ENCODE measurements around the gene A3GALT2. TPM values are rescaled to one million over a fixed set of nuclear protein-coding genes. Genes with fewer than 3 reads are reported as not detected.
"Not testable (repeated sequence)": the region's sequence is repeated elsewhere in the genome, so short reads cannot be mapped to it uniquely, and the experiment has no call there.

Gene A3GALT2
- total RNA-seq, 1 experiment from 2014 or later = not detected

DNA sequence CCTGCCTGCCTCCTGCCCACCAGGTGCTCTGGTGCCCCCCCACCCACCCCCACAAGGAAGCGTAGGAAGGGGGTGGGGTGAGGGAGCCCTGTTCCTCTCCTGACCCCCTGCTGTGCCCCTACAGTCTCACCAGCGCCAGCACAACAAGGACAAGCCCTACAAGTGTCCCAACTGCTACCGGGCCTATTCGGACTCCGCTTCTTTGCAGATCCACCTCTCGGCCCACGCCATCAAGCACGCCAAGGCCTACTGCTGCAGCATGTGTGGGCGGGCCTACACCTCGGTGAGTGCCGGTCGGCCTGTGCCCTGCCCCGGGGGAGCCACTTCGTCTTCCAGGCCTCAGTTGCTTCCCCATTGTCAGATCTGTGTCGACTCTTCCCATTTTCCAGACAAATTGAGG lies 25.9 kb downstream of the A3GALT2 start:
- H3K27me3 ChIP-seq (replicated peaks; ENCODE audit: control insufficient read depth, insufficient read depth, low read length) = no peaks in the 10 kb centered on the region
- peaks cover 42% of the 10 kb centered on the region for H3K36me3 Mint-ChIP-seq (ENCODE audit: insufficient read depth, unreplicated experiment)
- no peaks in the 10 kb centered on the region for H3K36me3 ChIP-seq (ENCODE audit: control insufficient read depth, insufficient read depth, low read length)
- no peak overlapping the region for H3K27ac Mint-ChIP-seq (ENCODE audit: unreplicated experiment)
- intact Hi-C loops (cut with micrococcal nuclease; ENCODE audit: unreplicated experiment) = loop anchor here (1.0 to 5.0 kb wide), 4 partner anchors 42 to 162 kb away; no protein-coding TSS in a partner anchor
- no peak overlapping the region for H3K4me3 ChIP-seq (ENCODE audit: low read depth, low read length)
- no peaks in the 10 kb centered on the region for H3K4me1 ChIP-seq
- H3K27me3 Mint-ChIP-seq (ENCODE audit: insufficient read depth, unreplicated experiment) = no peaks in the 10 kb centered on the region
- H3K9me3 Mint-ChIP-seq (ENCODE audit: unreplicated experiment) = no peaks in the 10 kb centered on the region
- TF ChIP-seq, protein P1, sequence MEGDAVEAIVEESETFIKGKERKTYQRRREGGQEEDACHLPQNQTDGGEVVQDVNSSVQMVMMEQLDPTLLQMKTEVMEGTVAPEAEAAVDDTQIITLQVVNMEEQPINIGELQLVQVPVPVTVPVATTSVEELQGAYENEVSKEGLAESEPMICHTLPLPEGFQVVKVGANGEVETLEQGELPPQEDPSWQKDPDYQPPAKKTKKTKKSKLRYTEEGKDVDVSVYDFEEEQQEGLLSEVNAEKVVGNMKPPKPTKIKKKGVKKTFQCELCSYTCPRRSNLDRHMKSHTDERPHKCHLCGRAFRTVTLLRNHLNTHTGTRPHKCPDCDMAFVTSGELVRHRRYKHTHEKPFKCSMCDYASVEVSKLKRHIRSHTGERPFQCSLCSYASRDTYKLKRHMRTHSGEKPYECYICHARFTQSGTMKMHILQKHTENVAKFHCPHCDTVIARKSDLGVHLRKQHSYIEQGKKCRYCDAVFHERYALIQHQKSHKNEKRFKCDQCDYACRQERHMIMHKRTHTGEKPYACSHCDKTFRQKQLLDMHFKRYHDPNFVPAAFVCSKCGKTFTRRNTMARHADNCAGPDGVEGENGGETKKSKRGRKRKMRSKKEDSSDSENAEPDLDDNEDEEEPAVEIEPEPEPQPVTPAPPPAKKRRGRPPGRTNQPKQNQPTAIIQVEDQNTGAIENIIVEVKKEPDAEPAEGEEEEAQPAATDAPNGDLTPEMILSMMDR (IDR thresholded peaks at IDR 0.05; ENCODE audit: insufficient read depth in 1 of 2, low read depth in 1 of 2, low read length in 1 of 2, severe bottlenecking in 1 of 2, unreplicated experiment in 1 of 2) = no peak
- H3K9me3 ChIP-seq = no peaks in the 10 kb centered on the region
- DNase-seq = no peak
- POLR2A ChIA-PET = no interaction called here
- BruUV-seq (replicated peaks) = no TSS peak
- CTCF ChIA-PET = interaction anchor here (0.6 to 1.5 kb wide), 15 partner anchors 20 to 318 kb away, joined by 3 to 11 read pairs (median 4); partner anchors contain the start of gene A3GALT2
- no peak overlapping the region for H3K4me3 Mint-ChIP-seq (ENCODE audit: unreplicated experiment)
- no peaks in the 10 kb centered on the region for H3K4me1 Mint-ChIP-seq (ENCODE audit: low read depth, unreplicated experiment)

DNA sequence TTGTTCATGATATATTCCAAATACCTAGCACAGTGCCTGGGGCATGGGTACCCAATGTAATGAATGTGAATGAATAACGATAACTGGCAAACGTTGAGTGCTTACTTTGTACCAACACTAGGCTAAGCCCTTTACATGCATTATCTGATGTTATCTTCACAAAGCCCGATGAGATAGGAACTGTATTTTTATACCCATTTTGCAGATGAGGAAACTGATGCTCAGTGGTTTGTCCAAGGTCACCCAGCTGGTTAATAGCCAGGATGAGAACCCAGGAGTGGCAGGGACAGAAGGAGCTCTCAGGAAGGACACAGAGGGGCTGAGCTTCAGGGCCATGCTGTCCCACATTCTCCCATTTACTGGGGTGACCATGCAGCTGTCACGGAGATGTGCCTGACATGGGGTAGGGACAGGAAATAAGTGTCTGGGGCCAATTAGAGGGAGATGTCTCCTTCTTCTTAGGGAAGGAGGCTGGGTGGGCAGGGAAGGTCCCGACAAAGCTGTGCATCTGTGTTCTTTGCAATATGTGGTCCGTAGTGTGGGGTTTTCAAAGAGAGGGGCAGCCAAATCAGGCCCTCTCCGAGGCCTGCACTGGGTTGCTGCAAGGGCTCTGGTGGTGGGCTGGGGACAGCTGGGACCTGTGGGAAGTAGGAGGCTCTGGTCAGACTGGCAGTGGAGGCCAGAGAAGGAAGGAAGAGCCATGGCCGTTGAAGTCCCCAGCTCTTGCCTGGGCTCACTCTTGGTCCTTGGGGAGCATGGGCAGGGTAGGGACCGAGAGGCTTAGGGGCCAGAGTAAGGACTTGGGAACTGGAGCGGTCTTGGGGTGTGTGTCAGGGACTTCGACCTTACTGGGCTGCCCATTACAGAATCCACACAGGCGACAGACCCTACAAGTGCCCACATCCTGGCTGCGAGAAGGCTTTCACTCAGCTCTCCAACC lies 26.6 kb downstream of the A3GALT2 start:
- Histone ChIP-seq H3K4me1 (no peaks in the 10 kb centered on the region), H3K36me3 (ENCODE audit: control insufficient read depth, insufficient read depth, low read length) (no peaks in the 10 kb centered on the region), H3K4me3 (ENCODE audit: low read depth, low read length) (no peak overlapping the region), H3K27me3 (replicated peaks; ENCODE audit: control insufficient read depth, insufficient read depth, low read length) (no peaks in the 10 kb centered on the region), H3K9me3 (no peaks in the 10 kb centered on the region)
- Mint-ChIP-seq H3K4me1 (ENCODE audit: low read depth, unreplicated experiment) (no peaks in the 10 kb centered on the region), H3K36me3 (ENCODE audit: insufficient read depth, unreplicated experiment) (peaks cover 43% of the 10 kb centered on the region), H3K27ac (ENCODE audit: unreplicated experiment) (no peak overlapping the region), H3K4me3 (ENCODE audit: unreplicated experiment) (no peak overlapping the region), H3K9me3 (ENCODE audit: unreplicated experiment) (no peaks in the 10 kb centered on the region), H3K27me3 (ENCODE audit: insufficient read depth, unreplicated experiment) (no peaks in the 10 kb centered on the region)
- DNase-seq = no peak
- ChIA-PET POLR2A (no interaction called here), CTCF (no interaction called here)
- TF ChIP-seq, protein P1 (IDR thresholded peaks at IDR 0.05; ENCODE audit: insufficient read depth in 1 of 2, low read depth in 1 of 2, low read length in 1 of 2, severe bottlenecking in 1 of 2, unreplicated experiment in 1 of 2) = no peak
- intact Hi-C loops (cut with micrococcal nuclease; ENCODE audit: unreplicated experiment) = loop anchor here (1.0 to 5.0 kb wide), 4 partner anchors 43 to 163 kb away; no protein-coding TSS in a partner anchor
- BruUV-seq (replicated peaks) = no TSS peak

GRCh38 chr1:33292726-33293340 lies 28.1 kb downstream of the A3GALT2 start:
- no peak overlapping the region for H3K4me3 Mint-ChIP-seq (ENCODE audit: unreplicated experiment)
- DNase-seq = no peak
- ChIA-PET POLR2A (no interaction called here), CTCF (no interaction called here)
- H3K27me3 Mint-ChIP-seq (ENCODE audit: insufficient read depth, unreplicated experiment) = no peaks in the 10 kb centered on the region
- no peaks in the 10 kb centered on the region for H3K4me1 ChIP-seq
- no peak overlapping the region for H3K27ac Mint-ChIP-seq (ENCODE audit: unreplicated experiment)
- H3K36me3 Mint-ChIP-seq (ENCODE audit: insufficient read depth, unreplicated experiment) = peaks cover 38% of the 10 kb centered on the region
- TF ChIP-seq, protein P1 (IDR thresholded peaks at IDR 0.05; ENCODE audit: insufficient read depth in 1 of 2, low read depth in 1 of 2, low read length in 1 of 2, severe bottlenecking in 1 of 2, unreplicated experiment in 1 of 2) = no peak
- H3K9me3 Mint-ChIP-seq (ENCODE audit: unreplicated experiment) = no peaks in the 10 kb centered on the region
- no peaks in the 10 kb centered on the region for H3K9me3 ChIP-seq
- no peaks in the 10 kb centered on the region for H3K4me1 Mint-ChIP-seq (ENCODE audit: low read depth, unreplicated experiment)
- no TSS peak for BruUV-seq (replicated peaks)
- H3K27me3 ChIP-seq (replicated peaks; ENCODE audit: control insufficient read depth, insufficient read depth, low read length) = no peaks in the 10 kb centered on the region
- no peaks in the 10 kb centered on the region for H3K36me3 ChIP-seq (ENCODE audit: control insufficient read depth, insufficient read depth, low read length)
- intact Hi-C loops (cut with micrococcal nuclease; ENCODE audit: unreplicated experiment) = no loop called here
- no peak overlapping the region for H3K4me3 ChIP-seq (ENCODE audit: low read depth, low read length)

DNA sequence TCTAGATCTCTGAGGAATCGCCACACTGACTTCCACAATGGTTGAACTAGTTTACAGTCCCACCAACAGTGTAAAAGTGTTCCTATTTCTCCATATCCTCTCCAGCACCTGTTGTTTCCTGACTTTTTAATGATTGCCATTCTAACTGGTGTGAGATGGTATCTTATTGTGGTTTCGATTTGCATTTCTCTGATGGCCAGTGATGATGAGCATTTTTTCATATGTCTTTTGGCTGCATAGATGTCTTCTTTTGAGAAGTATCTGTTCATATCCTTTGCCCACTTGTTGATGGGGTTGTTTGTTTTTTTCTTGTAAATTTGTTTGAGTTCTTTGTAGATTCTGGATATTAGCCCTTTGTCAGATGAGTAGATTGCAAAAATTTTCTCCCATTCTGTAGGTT lies 30.3 kb downstream of the A3GALT2 start:
- intact Hi-C loops (cut with micrococcal nuclease; ENCODE audit: unreplicated experiment); H3K9me3 ChIP-seq; H3K4me1 Mint-ChIP-seq (ENCODE audit: low read depth, unreplicated experiment); H3K4me3 Mint-ChIP-seq (ENCODE audit: unreplicated experiment); H3K36me3 ChIP-seq (ENCODE audit: control insufficient read depth, insufficient read depth, low read length); CTCF ChIA-PET; BruUV-seq (replicated peaks); H3K27me3 Mint-ChIP-seq (ENCODE audit: insufficient read depth, unreplicated experiment); H3K4me1 ChIP-seq; H3K27ac Mint-ChIP-seq (ENCODE audit: unreplicated experiment); POLR2A ChIA-PET; H3K27me3 ChIP-seq (replicated peaks; ENCODE audit: control insufficient read depth, insufficient read depth, low read length); DNase-seq; H3K9me3 Mint-ChIP-seq (ENCODE audit: unreplicated experiment); H3K4me3 ChIP-seq (ENCODE audit: low read depth, low read length): not testable (repeated sequence)
- peaks cover 31% of the 10 kb centered on the region for H3K36me3 Mint-ChIP-seq (ENCODE audit: insufficient read depth, unreplicated experiment)

Measured in Caco-2 (cell line).